GM12801 (cell line): ENCODE measurements around the gene TMEM131.

ENCODE experiments used
- TF ChIP-seq, protein P1 (sequence below): IDR thresholded peaks from one replicate; pipeline ENCODE4 v1.5.1; 2011; ENCODE audit warnings: control low read depth; ENCODE audit not compliant: insufficient read length; ENCODE audit errors: extremely low read depth

The TMEM131 gene

GRCh38 chr2:97801028-97801427, 194.7 kb downstream of the TMEM131 start:
- TF ChIP-seq, protein P1, sequence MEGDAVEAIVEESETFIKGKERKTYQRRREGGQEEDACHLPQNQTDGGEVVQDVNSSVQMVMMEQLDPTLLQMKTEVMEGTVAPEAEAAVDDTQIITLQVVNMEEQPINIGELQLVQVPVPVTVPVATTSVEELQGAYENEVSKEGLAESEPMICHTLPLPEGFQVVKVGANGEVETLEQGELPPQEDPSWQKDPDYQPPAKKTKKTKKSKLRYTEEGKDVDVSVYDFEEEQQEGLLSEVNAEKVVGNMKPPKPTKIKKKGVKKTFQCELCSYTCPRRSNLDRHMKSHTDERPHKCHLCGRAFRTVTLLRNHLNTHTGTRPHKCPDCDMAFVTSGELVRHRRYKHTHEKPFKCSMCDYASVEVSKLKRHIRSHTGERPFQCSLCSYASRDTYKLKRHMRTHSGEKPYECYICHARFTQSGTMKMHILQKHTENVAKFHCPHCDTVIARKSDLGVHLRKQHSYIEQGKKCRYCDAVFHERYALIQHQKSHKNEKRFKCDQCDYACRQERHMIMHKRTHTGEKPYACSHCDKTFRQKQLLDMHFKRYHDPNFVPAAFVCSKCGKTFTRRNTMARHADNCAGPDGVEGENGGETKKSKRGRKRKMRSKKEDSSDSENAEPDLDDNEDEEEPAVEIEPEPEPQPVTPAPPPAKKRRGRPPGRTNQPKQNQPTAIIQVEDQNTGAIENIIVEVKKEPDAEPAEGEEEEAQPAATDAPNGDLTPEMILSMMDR, result no peak

GRCh38 chr2:97798416-97798815, 197.3 kb downstream of the TMEM131 start:
- TF ChIP-seq, protein P1, result no peak

DNA sequence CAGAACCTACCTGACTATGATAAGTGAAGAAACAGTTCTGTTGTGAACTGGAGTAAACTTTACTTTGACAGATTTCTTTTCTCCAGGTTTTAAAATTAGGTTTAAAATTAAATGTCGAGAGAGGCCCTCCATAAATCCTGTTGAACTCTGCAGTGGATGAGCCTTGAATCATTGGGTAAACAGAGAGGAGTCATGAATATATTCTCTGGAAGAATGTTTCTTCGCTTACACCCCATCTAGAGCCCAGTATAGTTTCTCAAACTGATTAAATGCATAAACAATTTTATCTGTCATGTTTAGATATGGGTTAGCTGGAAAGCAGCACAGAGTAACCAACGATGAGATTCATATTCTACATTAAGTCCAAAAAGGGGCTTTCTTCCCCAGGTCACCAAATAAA, 198.4 kb downstream of the TMEM131 start:
- TF ChIP-seq, protein P1, result no peak

DNA sequence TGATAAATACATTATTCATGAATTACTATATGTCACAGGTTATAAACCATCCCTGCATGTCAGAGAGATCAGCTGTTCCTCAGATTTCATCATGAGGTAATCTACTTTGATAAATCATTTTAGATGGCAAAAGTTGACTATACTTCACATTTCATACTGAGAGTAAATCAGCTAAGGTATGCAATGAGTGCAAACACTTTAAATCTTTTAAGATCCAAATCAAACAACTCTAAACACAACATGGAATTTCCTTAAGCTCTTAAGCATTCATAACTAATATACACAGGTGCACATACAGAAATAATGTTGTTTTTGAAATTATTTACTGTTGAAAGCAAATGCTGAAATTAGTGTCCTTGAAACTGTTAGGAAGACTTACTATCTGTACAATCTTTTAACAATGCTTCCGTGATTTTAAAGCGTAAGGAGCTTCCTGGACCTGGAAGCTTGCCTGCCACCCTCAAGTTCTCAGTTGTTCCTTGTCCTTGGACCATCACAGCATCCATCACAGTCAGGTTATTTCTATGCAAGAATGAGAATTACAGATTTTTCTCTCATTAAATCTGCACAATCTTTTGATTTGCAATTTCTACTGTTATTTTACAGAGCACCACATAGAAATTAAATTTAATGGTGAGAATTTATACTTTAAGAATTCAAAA, 199.2 kb downstream of the TMEM131 start:
- TF ChIP-seq, protein P1, result no peak

- TF ChIP-seq, protein P1, result no peak
These were observed 203.3 kb downstream of the TMEM131 start for GRCh38 chr2:97792416-97792815.

DNA sequence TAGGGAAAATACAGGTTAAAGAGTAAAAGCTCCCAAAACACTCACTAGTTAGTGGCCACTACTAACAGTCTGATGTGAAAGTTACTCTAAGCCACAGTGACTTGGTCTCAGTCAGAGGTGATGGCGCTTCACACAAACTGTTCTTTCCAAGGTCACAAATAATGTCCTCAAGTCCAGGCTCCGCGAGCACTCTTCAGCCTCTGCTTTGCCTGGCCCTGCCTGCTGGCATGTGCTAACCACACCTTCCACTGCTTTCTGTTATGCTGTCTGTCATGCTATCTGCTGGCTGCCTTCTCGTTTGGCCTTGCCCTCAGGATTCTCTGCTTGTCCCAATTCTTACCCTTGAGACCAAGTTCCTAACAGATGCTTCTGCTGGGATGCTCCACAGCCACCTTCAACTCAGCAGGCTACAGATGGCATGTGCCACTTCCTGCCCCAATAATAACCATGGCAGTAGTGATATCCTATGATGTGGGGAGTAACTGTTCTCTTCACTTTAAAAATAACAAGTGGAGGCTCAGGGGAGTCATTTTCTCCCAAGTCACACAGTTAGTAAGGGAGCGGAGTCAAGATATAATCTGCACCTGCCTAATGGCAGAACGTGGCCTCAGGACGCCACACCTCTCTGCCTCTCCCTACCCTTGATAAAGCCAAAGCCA, 206.6 kb downstream of the TMEM131 start:
- TF ChIP-seq, protein P1, result no peak

DNA sequence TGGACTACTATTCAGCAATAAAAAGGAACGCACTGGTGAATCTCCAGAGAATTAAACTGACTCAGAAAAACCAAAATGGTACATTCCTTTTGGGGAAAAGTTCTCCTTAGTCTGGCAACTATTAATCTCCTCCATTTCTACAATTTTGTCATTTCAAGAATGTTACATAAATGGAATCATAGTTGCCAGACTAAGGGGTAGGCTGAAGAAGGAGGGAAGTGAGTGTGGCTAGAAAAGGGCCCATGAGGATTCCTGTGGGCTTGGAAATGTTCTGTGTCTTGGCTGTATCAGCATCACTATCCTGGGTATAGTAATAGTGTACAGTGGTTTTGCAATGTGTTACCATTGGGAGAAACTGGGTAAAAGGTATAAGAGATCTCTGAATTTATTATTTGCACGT, 209.9 kb downstream of the TMEM131 start:
- TF ChIP-seq, protein P1, result no peak
